ENCODE measurements around the gene AUTS2. TPM values are rescaled to one million over a fixed set of nuclear protein-coding genes. Genes with fewer than 3 reads are reported as not detected.

Gene AUTS2
- total and polyA plus RNA-seq, 10 of the 15 experiments (the other 5 are each of a cell fraction or from before 2014, with no cell fraction given), result 6.4 to 55.6 (median 21.6) TPM

GRCh38 chr7:70795948-70796347 lies 1197.7 kb downstream of the AUTS2 start:
- Histone ChIP-seq H4K20me1 (ENCODE audit: control insufficient read depth, insufficient read depth) (no peaks in the 10 kb centered on the region), H3K9me3 (replicated peaks; ENCODE audit: control insufficient read depth, insufficient read depth, low read length) (peaks cover 15% of the 10 kb centered on the region), H3K4me2 (ENCODE audit: control insufficient read depth, insufficient read depth) (no peak overlapping the region), H3K79me2 (ENCODE audit: control insufficient read depth, insufficient read depth, low read length) (no peaks in the 10 kb centered on the region), H3K27me3 (replicated peaks in 1 of 2; ENCODE audit: control insufficient read depth in 2 of 2, insufficient read depth in 2 of 2, low read length in 1 of 2) (no peaks in the 10 kb centered on the region), H3K36me3 (ENCODE audit: control insufficient read depth in 2 of 2, insufficient read depth in 2 of 2, low read length in 1 of 2) (peaks cover 0 to 4% of the 10 kb centered on the region in 2 experiments; a peak in 1 of 4 replicates), H3K27ac (ENCODE audit: control insufficient read depth, insufficient read depth) (no peak overlapping the region), H2AFZ (ENCODE audit: control insufficient read depth, low read depth, low read length) (no peak overlapping the region), H3K9ac (ENCODE audit: control insufficient read depth, insufficient read depth, low read length) (no peak overlapping the region), H3K4me3 (no peak overlapping the region), H3K4me1 (ENCODE audit: control insufficient read depth, insufficient read depth, low read length) (no peaks in the 10 kb centered on the region)
- POLR2A ChIA-PET, result interaction anchor here (0.8 kb wide), 1 partner anchor 19 kb away, joined by 10 read pairs; no protein-coding TSS in a partner anchor
- DNase-seq (ENCODE audit: low read depth, low spot score) (no peak), FAIRE-seq (no peak), ATAC-seq (no peak)
- TF ChIP-seq KLF5 (IDR thresholded peaks at IDR 0.05; ENCODE audit: partially characterized antibody) (no peak), CHD1 (IDR thresholded peaks at IDR 0.05; ENCODE audit: low read depth, low read length) (no peak), HCFC1 (IDR thresholded peaks at IDR 0.05; ENCODE audit: low read length) (no peak), BACH1 (IDR thresholded peaks at IDR 0.05; ENCODE audit: borderline replicate concordance) (no peak)
- in situ Hi-C loops (cut with MboI), result no loop called here
- CTCF ChIA-PET, result interaction anchor here (0.9 to 1.9 kb wide), 2 partner anchors 15 to 98 kb away, joined by 3 to 5 read pairs; no protein-coding TSS in a partner anchor
- intact Hi-C loops (cut with micrococcal nuclease; ENCODE audit: unreplicated experiment), result no loop called here
- BruUV-seq (replicated peaks), result no TSS peak
- SMC1A ChIA-PET (ENCODE audit: uncharacterized antibody, unreplicated experiment), result no interaction called here
- 82% methylated on average over 5 of the region's 5 CpGs for WGBS (ENCODE audit: insufficient coverage, insufficient replicate concordance, low lambda C conversion rate, missing lambda C conversion rate)
- RAD21 ChIA-PET (ENCODE audit: unreplicated experiment), result no interaction called here

- no TSS peak for BruUV-seq (replicated peaks)
- ChIA-PET SMC1A (ENCODE audit: uncharacterized antibody, unreplicated experiment) (interaction anchor here (1.1 kb wide), 1 partner anchor 77 kb away, joined by 5 read pairs; no protein-coding TSS in a partner anchor), POLR2A (no interaction called here), CTCF (no interaction called here), RAD21 (ENCODE audit: unreplicated experiment) (no interaction called here)
- Histone ChIP-seq H3K27me3 (replicated peaks in 1 of 2; ENCODE audit: control insufficient read depth in 2 of 2, insufficient read depth in 2 of 2, low read length in 1 of 2) (no peaks in the 10 kb centered on the region), H3K4me3 (no peak overlapping the region), H4K20me1 (ENCODE audit: control insufficient read depth, insufficient read depth) (no peaks in the 10 kb centered on the region), H3K79me2 (ENCODE audit: control insufficient read depth, insufficient read depth, low read length) (no peaks in the 10 kb centered on the region), H2AFZ (ENCODE audit: control insufficient read depth, low read depth, low read length) (no peak overlapping the region), H3K9ac (ENCODE audit: control insufficient read depth, insufficient read depth, low read length) (no peak overlapping the region), H3K27ac (ENCODE audit: control insufficient read depth, insufficient read depth) (no peak overlapping the region), H3K4me2 (ENCODE audit: control insufficient read depth, insufficient read depth) (no peak overlapping the region), H3K4me1 (ENCODE audit: control insufficient read depth, insufficient read depth, low read length) (no peaks in the 10 kb centered on the region), H3K9me3 (replicated peaks; ENCODE audit: control insufficient read depth, insufficient read depth, low read length) (peaks cover 16% of the 10 kb centered on the region), H3K36me3 (ENCODE audit: control insufficient read depth in 2 of 2, insufficient read depth in 2 of 2, low read length in 1 of 2) (no peaks in the 10 kb centered on the region; a peak in 1 of 4 replicates)
- ATAC-seq (peak; percentile 13), DNase-seq (ENCODE audit: low read depth, low spot score) (no peak), FAIRE-seq (no peak)
- 71% methylated on average over 6 of the region's 6 CpGs for WGBS (ENCODE audit: insufficient coverage, insufficient replicate concordance, low lambda C conversion rate, missing lambda C conversion rate)
- intact Hi-C loops (cut with micrococcal nuclease; ENCODE audit: unreplicated experiment) (no loop called here), in situ Hi-C loops (cut with MboI) (no loop called here)
- TF ChIP-seq SPI1 (IDR thresholded peaks at IDR 0.05; ENCODE audit: borderline replicate concordance, insufficient read depth, low read depth, low read length) (peak; percentile 15; the same call in 1 of the 2 replicates), RAD51 (IDR thresholded peaks at IDR 0.05) (no peak)
Observed at GRCh38 chr7:70797109-70797514, 1198.8 kb downstream of the AUTS2 start.

Measured in GM12878 (cell line).